Measurements from ENCODE around the gene ANGPTL7.

ANGPTL7 gene

GRCh38 chr1:11180342-11180744 is 8.8 kb upstream of the ANGPTL7 start:
- H3K9me3 Mint-ChIP-seq = no peaks in the 10 kb centered on the region
- no peaks in the 10 kb centered on the region for H3K27me3 Mint-ChIP-seq
- H3K4me1 Mint-ChIP-seq (ENCODE audit: low read depth) = no peaks in the 10 kb centered on the region
- no peak overlapping the region for H3K27ac Mint-ChIP-seq
- H3K4me3 Mint-ChIP-seq = no peak overlapping the region
- peaks cover 40% of the 10 kb centered on the region for H3K36me3 Mint-ChIP-seq (ENCODE audit: low read depth)

GRCh38 chr1:11182884-11183283 is 6.3 kb upstream of the ANGPTL7 start:
- H3K27me3 Mint-ChIP-seq = no peaks in the 10 kb centered on the region

GRCh38 chr1:11184973-11185372 is 4.2 kb upstream of the ANGPTL7 start:
- Mint-ChIP-seq H3K27ac (no peak overlapping the region), H3K4me1 (ENCODE audit: low read depth) (no peaks in the 10 kb centered on the region), H3K36me3 (ENCODE audit: low read depth) (peaks cover 43% of the 10 kb centered on the region), H3K27me3 (no peaks in the 10 kb centered on the region), H3K4me3 (no peak overlapping the region), H3K9me3 (no peaks in the 10 kb centered on the region)

More at GRCh38 chr1:11182884-11183283, 6.3 kb upstream of the ANGPTL7 start:
- H3K9me3 Mint-ChIP-seq = no peaks in the 10 kb centered on the region
- H3K4me3 Mint-ChIP-seq = no peak overlapping the region
- peaks cover 41% of the 10 kb centered on the region for H3K36me3 Mint-ChIP-seq (ENCODE audit: low read depth)
- no peaks in the 10 kb centered on the region for H3K4me1 Mint-ChIP-seq (ENCODE audit: low read depth)
- H3K27ac Mint-ChIP-seq = no peak overlapping the region

- Mint-ChIP-seq H3K27ac (no peak overlapping the region), H3K4me1 (ENCODE audit: low read depth) (no peaks in the 10 kb centered on the region), H3K4me3 (no peak overlapping the region), H3K27me3 (no peaks in the 10 kb centered on the region), H3K9me3 (no peaks in the 10 kb centered on the region), H3K36me3 (ENCODE audit: low read depth) (peaks cover 46% of the 10 kb centered on the region)
Observed at GRCh38 chr1:11187000-11187399, 2.2 kb upstream of the ANGPTL7 start.

GRCh38 chr1:11187494-11187893 is 1.7 kb upstream of the ANGPTL7 start:
- Mint-ChIP-seq H3K27ac (no peak overlapping the region), H3K4me1 (ENCODE audit: low read depth) (no peaks in the 10 kb centered on the region), H3K9me3 (no peaks in the 10 kb centered on the region), H3K4me3 (no peak overlapping the region), H3K27me3 (no peaks in the 10 kb centered on the region), H3K36me3 (ENCODE audit: low read depth) (peaks cover 44% of the 10 kb centered on the region)

DNA sequence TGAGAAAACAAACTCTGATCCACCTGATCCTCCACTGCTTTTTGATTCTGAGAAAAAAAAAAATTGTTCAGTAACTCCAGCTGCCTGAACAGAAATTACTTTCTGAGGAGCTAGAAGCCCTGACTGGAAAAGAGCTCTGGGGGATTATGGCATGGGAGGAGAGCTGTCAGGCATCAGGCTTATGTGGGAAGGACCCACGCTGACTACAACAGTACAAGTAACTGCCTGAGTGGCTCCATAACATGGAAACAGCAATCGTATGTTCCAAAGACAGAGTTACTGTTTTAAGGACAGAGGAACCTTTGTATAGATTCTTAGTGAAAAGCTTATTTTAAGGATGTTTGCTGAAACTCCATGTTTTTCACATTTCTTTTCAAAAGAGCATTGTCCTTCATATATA is 1.2 kb upstream of the ANGPTL7 start:
- Mint-ChIP-seq H3K4me3 (no peak overlapping the region), H3K27me3 (no peaks in the 10 kb centered on the region), H3K9me3 (no peaks in the 10 kb centered on the region), H3K36me3 (ENCODE audit: low read depth) (peaks cover 43% of the 10 kb centered on the region), H3K4me1 (ENCODE audit: low read depth) (no peaks in the 10 kb centered on the region), H3K27ac (no peak overlapping the region)

GRCh38 chr1:11188381-11188780 is 774 bp upstream of the ANGPTL7 start:
- Mint-ChIP-seq H3K27me3 (no peaks in the 10 kb centered on the region), H3K36me3 (ENCODE audit: low read depth) (peaks cover 42% of the 10 kb centered on the region), H3K4me3 (no peak overlapping the region), H3K27ac (no peak overlapping the region), H3K4me1 (ENCODE audit: low read depth) (no peaks in the 10 kb centered on the region), H3K9me3 (no peaks in the 10 kb centered on the region)

GRCh38 chr1:11193376-11193775 is 4.2 kb downstream of the ANGPTL7 start:
- Mint-ChIP-seq H3K4me1 (ENCODE audit: low read depth) (no peaks in the 10 kb centered on the region), H3K9me3 (no peaks in the 10 kb centered on the region), H3K27me3 (no peaks in the 10 kb centered on the region), H3K4me3 (no peak overlapping the region), H3K36me3 (ENCODE audit: low read depth) (peaks cover 72% of the 10 kb centered on the region), H3K27ac (no peak overlapping the region)

DNA sequence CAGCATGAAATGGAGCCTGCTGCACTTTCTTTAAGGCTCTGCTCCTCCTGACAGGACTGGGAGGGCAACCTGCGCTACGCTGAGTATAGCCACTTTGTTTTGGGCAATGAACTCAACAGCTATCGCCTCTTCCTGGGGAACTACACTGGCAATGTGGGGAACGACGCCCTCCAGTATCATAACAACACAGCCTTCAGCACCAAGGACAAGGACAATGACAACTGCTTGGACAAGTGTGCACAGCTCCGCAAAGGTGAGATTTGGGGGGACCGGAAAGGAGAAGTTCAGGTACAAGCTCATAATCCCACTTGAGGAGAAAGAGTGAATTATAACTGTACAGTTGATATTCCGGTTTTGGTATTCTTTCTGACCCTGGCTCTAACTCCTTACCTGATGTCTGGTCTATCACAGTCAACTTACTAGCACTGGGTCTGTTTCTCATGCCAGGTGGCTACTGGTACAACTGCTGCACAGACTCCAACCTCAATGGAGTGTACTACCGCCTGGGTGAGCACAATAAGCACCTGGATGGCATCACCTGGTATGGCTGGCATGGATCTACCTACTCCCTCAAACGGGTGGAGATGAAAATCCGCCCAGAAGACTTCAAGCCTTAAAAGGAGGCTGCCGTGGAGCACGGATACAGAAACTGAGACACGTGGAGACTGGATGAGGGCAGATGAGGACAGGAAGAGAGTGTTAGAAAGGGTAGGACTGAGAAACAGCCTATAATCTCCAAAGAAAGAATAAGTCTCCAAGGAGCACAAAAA is 5.4 kb downstream of the ANGPTL7 start:
- Mint-ChIP-seq H3K27me3 (no peaks in the 10 kb centered on the region), H3K36me3 (ENCODE audit: low read depth) (peaks cover 79% of the 10 kb centered on the region), H3K4me3 (no peak overlapping the region), H3K4me1 (ENCODE audit: low read depth) (no peaks in the 10 kb centered on the region), H3K9me3 (no peaks in the 10 kb centered on the region), H3K27ac (no peak overlapping the region)

- no peak overlapping the region for H3K27ac Mint-ChIP-seq
- no peaks in the 10 kb centered on the region for H3K4me1 Mint-ChIP-seq (ENCODE audit: low read depth)
- peaks cover 80% of the 10 kb centered on the region for H3K36me3 Mint-ChIP-seq (ENCODE audit: low read depth)
Observed at GRCh38 chr1:11196945-11197344, 7.8 kb downstream of the ANGPTL7 start.

GRCh38 chr1:11197359-11197758 is 8.2 kb downstream of the ANGPTL7 start:
- no peak overlapping the region for H3K27ac Mint-ChIP-seq
- no peak overlapping the region for H3K4me3 Mint-ChIP-seq
- H3K9me3 Mint-ChIP-seq = no peaks in the 10 kb centered on the region
- no peaks in the 10 kb centered on the region for H3K27me3 Mint-ChIP-seq
- no peaks in the 10 kb centered on the region for H3K4me1 Mint-ChIP-seq (ENCODE audit: low read depth)
- peaks cover 77% of the 10 kb centered on the region for H3K36me3 Mint-ChIP-seq (ENCODE audit: low read depth)

More at GRCh38 chr1:11196945-11197344, 7.8 kb downstream of the ANGPTL7 start:
- no peaks in the 10 kb centered on the region for H3K27me3 Mint-ChIP-seq
- no peaks in the 10 kb centered on the region for H3K9me3 Mint-ChIP-seq
- no peak overlapping the region for H3K4me3 Mint-ChIP-seq

DNA sequence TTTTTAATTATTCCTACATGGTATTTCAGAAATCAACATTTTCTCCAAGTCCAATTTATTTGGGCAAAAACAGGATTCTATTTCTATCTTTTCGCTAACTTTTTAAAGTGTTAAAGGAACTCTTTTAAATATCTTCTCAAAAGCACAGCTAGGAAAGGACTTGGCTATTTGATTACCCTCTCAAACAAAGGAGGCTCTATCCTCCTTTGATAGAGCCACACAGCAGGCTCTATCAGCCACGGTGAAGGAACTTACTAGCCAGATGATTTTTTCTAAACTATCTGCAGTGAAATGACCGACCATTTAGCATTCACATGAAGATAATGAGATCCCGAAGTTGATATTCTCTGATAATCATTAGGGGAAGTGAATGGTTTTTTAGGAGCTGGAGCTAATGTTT is 9.1 kb downstream of the ANGPTL7 start:
- peaks cover 72% of the 10 kb centered on the region for H3K36me3 Mint-ChIP-seq (ENCODE audit: low read depth)

DNA sequence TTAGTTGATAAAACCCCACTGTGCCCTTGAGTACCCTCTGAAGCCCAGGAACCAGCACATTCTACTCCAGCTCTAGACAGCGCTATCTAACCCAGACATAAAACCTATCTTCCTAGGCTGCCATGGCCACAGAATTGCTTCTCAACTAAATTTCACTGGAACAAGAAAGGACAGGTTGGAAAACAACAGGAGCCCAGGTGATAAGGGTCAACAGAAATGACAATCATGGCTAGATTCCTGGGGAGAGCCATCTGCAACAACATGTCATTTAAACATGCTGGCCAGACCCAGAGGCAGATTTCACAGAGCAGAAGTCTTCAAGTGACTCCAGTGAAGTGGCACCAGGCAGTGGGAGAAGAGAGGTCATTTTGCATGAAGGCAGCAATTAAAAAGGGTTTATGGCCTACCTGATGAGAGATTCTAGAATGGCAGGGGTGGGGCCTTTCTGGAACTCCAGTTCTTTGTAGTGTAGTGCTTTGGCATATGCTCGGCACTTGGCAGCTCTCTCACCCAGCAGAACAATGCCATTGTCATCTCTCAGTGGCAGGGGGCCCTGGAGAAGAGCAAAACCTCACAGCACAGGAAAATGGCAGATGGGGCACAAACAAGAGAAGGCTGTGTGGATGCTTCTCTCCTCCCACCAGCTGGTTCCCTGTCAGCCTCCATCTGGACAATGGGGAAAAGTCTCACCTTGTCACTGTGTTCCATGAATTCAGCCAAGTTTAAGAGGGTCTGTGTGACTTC is 9.9 kb downstream of the ANGPTL7 start:
- Mint-ChIP-seq H3K36me3 (ENCODE audit: low read depth) (peaks cover 73% of the 10 kb centered on the region), H3K9me3 (no peaks in the 10 kb centered on the region), H3K27ac (no peak overlapping the region)

More for the DNA sequence above, 9.1 kb downstream of the ANGPTL7 start:
- H3K4me3 Mint-ChIP-seq = no peak overlapping the region
- no peak overlapping the region for H3K27ac Mint-ChIP-seq
- H3K9me3 Mint-ChIP-seq = no peaks in the 10 kb centered on the region
- H3K4me1 Mint-ChIP-seq (ENCODE audit: low read depth) = no peaks in the 10 kb centered on the region
- H3K27me3 Mint-ChIP-seq = no peaks in the 10 kb centered on the region

GRCh38 chr1:11204396-11205190 is 15.4 kb downstream of the ANGPTL7 start:
- Mint-ChIP-seq H3K27me3 (no peaks in the 10 kb centered on the region), H3K36me3 (ENCODE audit: low read depth) (peaks cover 54% of the 10 kb centered on the region), H3K4me3 (no peak overlapping the region), H3K27ac (no peak overlapping the region), H3K9me3 (no peaks in the 10 kb centered on the region), H3K4me1 (ENCODE audit: low read depth) (no peaks in the 10 kb centered on the region)

More for the DNA sequence above, 9.9 kb downstream of the ANGPTL7 start:
- no peak overlapping the region for H3K4me3 Mint-ChIP-seq
- H3K27me3 Mint-ChIP-seq = no peaks in the 10 kb centered on the region
- H3K4me1 Mint-ChIP-seq (ENCODE audit: low read depth) = no peaks in the 10 kb centered on the region

Data from stimulated activated naive CD8-positive, alpha-beta T cell treated with anti-CD3 and anti-CD28 coated beads, Interleukin-15, Interleukin-2, amounts not matched to agents 100 ng/mL and 50 ng/mL, for 24 hours (primary cell).